GM21825 (cell line): ENCODE data around the gene CDCA4.
"Not testable (repeated sequence)": the region's sequence is repeated elsewhere in the genome, so short reads cannot be mapped to it uniquely, and the experiment has no call there.

ENCODE experiments used
- ATAC-seq: cut with Tn5 transposase; IDR thresholded peaks from one replicate; pipeline ENCODE4 v1.9.1; 2021; ENCODE audit warnings: mild to moderate bottlenecking, moderate library complexity; ENCODE audit not compliant: unreplicated experiment

CDCA4 gene

GRCh38 chr14:105020815-105021655 lies at the start of gene CDCA4:
CDCA4 (minus strand) TSS chr14:105021083; CDS start chr14:105011929, 9,154 bp downstream.
- ATAC-seq: peak; percentile 68

GRCh38 chr14:105069871-105070759 lies 49.2 kb upstream of the CDCA4 start:
- ATAC-seq: peak; percentile 40

DNA sequence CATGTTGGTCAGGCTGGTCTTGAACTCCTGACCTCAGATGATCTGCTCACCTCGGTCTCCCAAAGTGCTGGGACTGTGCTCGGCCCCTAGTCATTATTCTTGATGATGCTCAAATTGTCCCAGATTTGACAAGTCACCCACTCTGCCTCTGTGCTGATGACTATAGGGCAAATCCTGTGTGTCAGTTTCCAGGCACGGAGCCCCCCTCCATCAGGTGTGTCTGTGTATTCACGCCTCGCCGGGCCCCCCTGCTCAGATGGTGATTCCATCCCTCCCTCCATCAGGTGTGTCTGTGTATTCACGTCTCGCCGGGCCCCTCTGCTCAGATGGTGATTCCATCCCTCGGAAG lies 48.6 kb upstream of the CDCA4 start:
- no peak for ATAC-seq

- ATAC-seq: no peak
Measured at GRCh38 chr14:105068818-105069217, 47.9 kb upstream of the CDCA4 start.

DNA sequence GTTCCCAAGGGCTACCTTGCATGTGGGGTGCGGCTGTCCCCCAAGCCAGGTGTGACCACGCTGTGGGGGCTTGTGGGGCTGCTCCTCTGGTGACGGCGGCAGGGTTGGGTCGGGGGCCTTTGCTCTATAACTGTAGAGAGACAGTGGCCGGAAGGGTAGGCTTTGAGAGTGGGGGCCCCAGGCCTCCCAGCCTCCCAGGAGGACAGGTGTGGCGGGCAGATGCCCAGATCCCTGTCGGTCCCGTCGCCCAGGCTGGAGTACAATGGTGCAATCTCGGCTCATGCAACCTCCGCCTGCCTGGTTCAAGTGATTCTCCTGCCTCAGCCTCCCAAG lies 47.1 kb upstream of the CDCA4 start:
- ATAC-seq: no peak

GRCh38 chr14:105067140-105067968 lies 46.5 kb upstream of the CDCA4 start:
- no peak for ATAC-seq

- ATAC-seq: no peak
Measured at GRCh38 chr14:105066240-105067071, 45.6 kb upstream of the CDCA4 start.

GRCh38 chr14:105065280-105066228 lies 44.7 kb upstream of the CDCA4 start, which contains the start of gene GPR132:
GPR132 (minus strand) TSS chr14:105065430; CDS start chr14:105055420, 10,010 bp downstream.
- ATAC-seq: peak; percentile 41

GRCh38 chr14:105064721-105065143 lies 43.8 kb upstream of the CDCA4 start:
- no peak for ATAC-seq

DNA sequence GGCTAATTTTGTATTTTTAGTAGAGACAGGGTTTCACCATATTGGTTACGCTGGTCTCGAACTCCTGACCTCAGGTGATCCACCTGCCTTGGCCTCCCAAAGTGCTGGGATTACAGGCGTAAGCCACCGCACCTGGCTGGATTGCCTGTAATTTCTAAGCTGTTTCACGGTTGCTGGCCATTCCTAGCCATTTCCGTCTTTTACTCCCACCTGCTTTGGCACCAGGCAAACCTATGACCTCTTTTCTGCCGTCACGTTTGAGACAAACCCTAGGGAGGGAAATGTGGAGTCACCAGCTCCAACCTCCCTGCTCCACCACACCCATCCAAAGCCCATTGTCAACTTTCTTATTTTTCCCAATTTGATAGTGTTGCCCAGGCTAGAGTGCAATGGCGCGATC lies 43.1 kb upstream of the CDCA4 start:
- no peak for ATAC-seq

DNA sequence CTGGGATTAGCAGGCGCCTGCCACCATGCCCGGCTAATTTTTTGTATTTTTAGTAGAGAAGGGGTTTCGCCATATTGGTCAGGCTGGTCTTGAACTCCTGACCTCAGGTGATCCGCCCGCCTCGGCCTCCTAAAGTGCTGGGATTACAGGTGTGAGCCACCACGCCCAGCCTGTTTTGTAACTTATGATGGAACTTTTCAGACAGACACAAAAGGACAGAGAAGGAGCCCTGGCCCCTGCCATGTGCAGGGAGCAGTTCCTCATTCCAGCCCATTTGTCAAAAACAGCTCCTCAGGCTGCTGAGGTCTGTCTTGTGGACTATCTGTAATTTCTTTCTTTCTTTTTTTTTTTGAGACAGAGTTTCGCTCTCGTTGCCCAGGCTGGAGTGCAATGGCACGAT lies 42.6 kb upstream of the CDCA4 start:
- not testable (repeated sequence) for ATAC-seq

GRCh38 chr14:105063056-105063455 lies 42.2 kb upstream of the CDCA4 start:
- ATAC-seq: no peak

- ATAC-seq: no peak
Measured at GRCh38 chr14:105062048-105062433, 41.2 kb upstream of the CDCA4 start.

DNA sequence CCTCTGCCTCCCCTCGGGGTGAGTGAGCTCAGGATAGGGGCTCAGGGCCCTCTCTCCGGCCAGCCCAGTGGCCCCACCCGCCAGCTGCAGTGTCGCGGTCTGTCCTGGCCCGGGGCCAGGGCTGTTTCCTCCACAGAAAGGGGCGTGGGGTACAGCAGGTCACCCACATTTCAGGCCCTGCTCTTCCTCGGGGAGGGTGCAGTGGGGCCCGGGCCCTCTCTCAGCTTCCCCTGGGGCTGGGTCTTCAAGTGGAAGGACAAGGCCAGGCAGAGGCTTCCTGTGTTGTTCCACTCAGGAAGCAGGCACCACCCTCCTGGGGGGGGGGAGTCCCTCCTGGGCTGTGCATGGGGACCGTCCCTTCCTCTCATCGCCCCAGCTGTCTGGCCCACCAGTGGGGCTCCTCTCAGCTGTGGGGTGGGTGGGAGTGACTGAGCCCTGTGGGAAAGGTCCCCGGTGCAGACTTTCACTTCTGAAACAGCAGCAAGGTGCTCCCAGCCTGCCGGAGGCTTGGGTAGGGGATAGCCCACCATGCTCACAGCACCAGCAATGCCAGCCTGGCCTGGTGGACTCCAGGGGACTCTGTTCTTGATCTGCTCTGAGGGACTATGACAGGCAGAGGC lies 40.7 kb upstream of the CDCA4 start:
- peak; percentile 27 for ATAC-seq

DNA sequence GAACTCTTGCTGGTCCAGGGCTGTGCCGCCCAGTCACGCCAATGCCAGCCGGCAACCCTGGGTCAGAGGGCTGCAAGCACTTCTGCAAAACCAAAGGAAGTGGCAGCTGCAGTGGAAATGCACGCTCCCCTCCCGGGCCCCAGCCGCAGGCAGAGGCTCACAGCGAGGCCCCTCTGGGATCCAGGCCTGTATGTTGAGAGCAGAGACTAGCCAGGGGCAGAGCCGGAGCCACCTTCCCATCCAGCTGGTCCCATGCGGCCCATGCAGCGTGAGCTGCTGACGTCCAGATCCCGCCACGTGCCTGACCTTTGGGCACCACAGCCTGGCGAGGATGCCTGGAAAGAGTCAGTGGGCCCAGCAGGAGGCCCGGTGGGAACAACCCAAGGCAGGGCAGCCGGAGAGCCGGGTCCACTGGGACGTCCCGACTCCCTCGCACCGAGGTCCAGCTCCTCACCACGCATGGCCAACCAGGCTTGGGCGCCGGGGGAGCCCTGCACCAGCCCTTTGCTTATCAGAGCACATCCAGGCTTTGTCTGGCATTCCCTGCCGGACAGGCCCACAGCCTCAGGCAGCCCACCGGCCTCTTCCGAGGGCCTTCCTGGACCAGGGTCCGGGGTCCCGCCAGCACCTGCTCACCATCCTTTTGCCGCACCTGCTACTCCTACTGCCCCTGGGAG lies 40.0 kb upstream of the CDCA4 start:
- no peak for ATAC-seq

DNA sequence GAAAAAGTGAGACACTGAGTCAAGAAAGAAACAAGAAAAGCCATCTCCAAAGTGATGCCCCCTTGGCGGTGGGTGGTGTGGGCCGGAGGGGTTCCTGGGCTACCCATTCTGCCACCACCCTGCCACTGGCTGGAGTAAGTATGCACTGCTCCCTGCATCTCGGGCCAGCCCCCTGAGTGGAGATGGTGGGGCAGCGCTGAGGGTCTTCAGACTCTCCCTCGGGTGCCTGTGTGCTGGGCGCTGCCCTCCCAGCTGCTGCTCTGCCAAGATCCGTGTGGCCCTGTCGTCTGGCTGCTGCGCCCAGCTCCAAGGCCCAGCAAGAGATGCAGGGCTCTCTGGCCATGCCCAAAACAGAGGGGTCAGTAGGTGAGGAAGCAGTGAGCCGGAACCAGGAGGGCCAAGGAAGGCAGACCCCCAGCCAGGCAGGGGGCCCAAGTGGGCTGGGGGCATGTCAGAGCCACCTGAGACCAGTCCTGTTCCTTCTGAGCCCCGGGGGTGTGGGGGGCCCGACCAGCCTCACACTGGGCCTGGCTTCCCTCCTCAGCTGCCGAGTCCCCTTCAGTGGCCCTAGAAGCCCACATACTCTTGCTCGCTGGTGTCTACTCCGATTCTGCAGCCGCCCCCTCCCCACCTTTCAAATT lies 39.2 kb upstream of the CDCA4 start:
- no peak for ATAC-seq
